Liver (tissue), 3 donors: ENCODE results near the gene IP6K1.

Source experiments
- EGR1 ChIP-seq, 2 donors: IDR thresholded peaks; 2 replicates each; pipeline ENCODE4 v1.6.1; 2016 to 2018; ENCODE audit warnings: antibody characterized with exemption in 2 of 2, low read depth in 2 of 2
- JUND ChIP-seq, 2 donors: IDR thresholded peaks; 2 replicates each; pipeline ENCODE4 v1.6.1; 2016; ENCODE audit warnings: antibody characterized with exemption in 2 of 2
- RXRA ChIP-seq, 2 donors: IDR thresholded peaks; 2 replicates each; pipeline ENCODE4 v1.6.1; 2017 to 2018; ENCODE audit warnings: antibody characterized with exemption in 2 of 2, mild to moderate bottlenecking in 1 of 2
- SP1 ChIP-seq: IDR thresholded peaks from 2 replicates; pipeline ENCODE4 v1.6.1; 2018; ENCODE audit warnings: antibody characterized with exemption, mild to moderate bottlenecking
- TF ChIP-seq, protein P1 (sequence below): fragments of 150-350 bp; IDR thresholded peaks from 2 replicates; pipeline ENCODE4 v1.5.1; 2017; ENCODE audit warnings: improper control_type of control experiment, low read depth, low read length; ENCODE audit not compliant: missing input control
- donor health status: healthy.
- donor health status: healthy.

DNA sequence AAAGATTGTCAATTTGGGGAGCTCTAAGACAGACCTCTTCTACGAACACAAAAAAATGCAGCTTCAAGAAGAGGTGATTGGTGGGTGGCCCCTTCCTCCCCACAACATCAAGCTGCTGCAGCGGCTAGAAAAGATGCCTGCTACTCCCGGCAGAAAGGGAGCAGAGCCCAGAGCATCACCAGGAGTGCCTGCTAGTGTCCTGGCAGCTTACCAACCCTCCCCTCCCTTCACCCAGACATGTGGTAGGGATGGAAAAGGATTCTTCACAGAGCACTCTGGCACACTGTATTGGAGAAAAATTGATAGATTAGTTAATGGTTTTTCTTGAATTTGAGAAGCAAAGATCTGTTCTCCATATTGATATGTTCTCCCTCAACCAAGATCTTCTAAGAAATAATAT lies 10.8 kb downstream of the IP6K1 start:
- no peak for TF ChIP-seq JUND (IDR thresholded peaks at IDR 0.05)
- no peak for TF ChIP-seq EGR1 (IDR thresholded peaks at IDR 0.05; ENCODE audit: low read depth in 2 of 2)
- TF ChIP-seq RXRA (IDR thresholded peaks at IDR 0.05) = no peak
- TF ChIP-seq SP1 = no peak
- TF ChIP-seq, protein P1, sequence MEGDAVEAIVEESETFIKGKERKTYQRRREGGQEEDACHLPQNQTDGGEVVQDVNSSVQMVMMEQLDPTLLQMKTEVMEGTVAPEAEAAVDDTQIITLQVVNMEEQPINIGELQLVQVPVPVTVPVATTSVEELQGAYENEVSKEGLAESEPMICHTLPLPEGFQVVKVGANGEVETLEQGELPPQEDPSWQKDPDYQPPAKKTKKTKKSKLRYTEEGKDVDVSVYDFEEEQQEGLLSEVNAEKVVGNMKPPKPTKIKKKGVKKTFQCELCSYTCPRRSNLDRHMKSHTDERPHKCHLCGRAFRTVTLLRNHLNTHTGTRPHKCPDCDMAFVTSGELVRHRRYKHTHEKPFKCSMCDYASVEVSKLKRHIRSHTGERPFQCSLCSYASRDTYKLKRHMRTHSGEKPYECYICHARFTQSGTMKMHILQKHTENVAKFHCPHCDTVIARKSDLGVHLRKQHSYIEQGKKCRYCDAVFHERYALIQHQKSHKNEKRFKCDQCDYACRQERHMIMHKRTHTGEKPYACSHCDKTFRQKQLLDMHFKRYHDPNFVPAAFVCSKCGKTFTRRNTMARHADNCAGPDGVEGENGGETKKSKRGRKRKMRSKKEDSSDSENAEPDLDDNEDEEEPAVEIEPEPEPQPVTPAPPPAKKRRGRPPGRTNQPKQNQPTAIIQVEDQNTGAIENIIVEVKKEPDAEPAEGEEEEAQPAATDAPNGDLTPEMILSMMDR = no peak
